DND-41 (cell line): ENCODE measurements around the gene ARFGEF3.

Experiments
- EZH2 ChIP-seq: IDR thresholded peaks from 3 replicates; pipeline ENCODE4 v1.6.1; 2012; ENCODE audit warnings: borderline replicate concordance, low read depth, mild to moderate bottlenecking, moderate library complexity, low read length, inconsistent platforms; ENCODE audit not compliant: severe bottlenecking
- TF ChIP-seq, protein P1 (sequence below): IDR thresholded peaks from 2 replicates; pipeline ENCODE4 v1.5.1; 2012; ENCODE audit warnings: borderline replicate concordance, low read length, moderate library complexity, mild to moderate bottlenecking; ENCODE audit not compliant: poor library complexity, severe bottlenecking; ENCODE audit errors: extremely low read depth

- TF ChIP-seq, protein P1, sequence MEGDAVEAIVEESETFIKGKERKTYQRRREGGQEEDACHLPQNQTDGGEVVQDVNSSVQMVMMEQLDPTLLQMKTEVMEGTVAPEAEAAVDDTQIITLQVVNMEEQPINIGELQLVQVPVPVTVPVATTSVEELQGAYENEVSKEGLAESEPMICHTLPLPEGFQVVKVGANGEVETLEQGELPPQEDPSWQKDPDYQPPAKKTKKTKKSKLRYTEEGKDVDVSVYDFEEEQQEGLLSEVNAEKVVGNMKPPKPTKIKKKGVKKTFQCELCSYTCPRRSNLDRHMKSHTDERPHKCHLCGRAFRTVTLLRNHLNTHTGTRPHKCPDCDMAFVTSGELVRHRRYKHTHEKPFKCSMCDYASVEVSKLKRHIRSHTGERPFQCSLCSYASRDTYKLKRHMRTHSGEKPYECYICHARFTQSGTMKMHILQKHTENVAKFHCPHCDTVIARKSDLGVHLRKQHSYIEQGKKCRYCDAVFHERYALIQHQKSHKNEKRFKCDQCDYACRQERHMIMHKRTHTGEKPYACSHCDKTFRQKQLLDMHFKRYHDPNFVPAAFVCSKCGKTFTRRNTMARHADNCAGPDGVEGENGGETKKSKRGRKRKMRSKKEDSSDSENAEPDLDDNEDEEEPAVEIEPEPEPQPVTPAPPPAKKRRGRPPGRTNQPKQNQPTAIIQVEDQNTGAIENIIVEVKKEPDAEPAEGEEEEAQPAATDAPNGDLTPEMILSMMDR, result no peak
- no peak for TF ChIP-seq EZH2
Measured at GRCh38 chr6:138157986-138158638, 3.6 kb upstream of the ARFGEF3 start.
